ENCODE measurements around the gene SFTA2.

GRCh38 chr6:30938730-30939129 is 6.8 kb upstream of the SFTA2 start:
- TF ChIP-seq EZH2 (IDR thresholded peaks at IDR 0.05; ENCODE audit: borderline replicate concordance, low read depth, low read length, poor library complexity, severe bottlenecking) (no peak), CTCF (conservative IDR thresholded peaks at IDR 0.05; ENCODE audit: low read depth, low read length) (no peak)

All from A673 (cell line).